K562 (cell line): ENCODE results near the gene EHBP1L1. TPM values are rescaled to one million over a fixed set of nuclear protein-coding genes. Genes with fewer than 3 reads are reported as not detected.

Source experiments
- CC2D1A ChIP-seq: fragments of 450-650 bp; IDR thresholded peaks from 2 replicates; pipeline ENCODE4 v1.6.1; 2017; ENCODE audit warnings: mild to moderate bottlenecking
- CREB1 ChIP-seq, 2 experiments: sonication (generic) in 1 of 2; formaldehyde crosslinking in 1 of 2; IDR thresholded peaks; 2 replicates each; pipeline versions ENCODE4 v1.6.1 to v1.8.0; 2012 to 2022; ENCODE audit warnings: inconsistent platforms in 1 of 2, mild to moderate bottlenecking in 1 of 2, missing genetic modification reagents in 1 of 2, moderate library complexity in 1 of 2
- CREBBP ChIP-seq: IDR thresholded peaks from one replicate; pipeline ENCODE4 v1.6.1; 2012; ENCODE audit warnings: low read depth, mild to moderate bottlenecking, control low read depth, inconsistent platforms, low read length
- FOXA3 ChIP-seq, 2 experiments: fragments of 450-650 bp in 1 of 2; sonication (generic) in 1 of 2; formaldehyde crosslinking; IDR thresholded peaks in 1 of 2; conservative IDR thresholded peaks in 1 of 2; 2 replicates each; pipeline versions ENCODE4 v1.4.0 to v1.8.0; 2020 to 2022; ENCODE audit warnings: mild to moderate bottlenecking in 2 of 2, missing genetic modification reagents in 1 of 2
- FOXK2 ChIP-seq, 2 experiments: fragments of 450-650 bp; IDR thresholded peaks in 1 of 2; conservative IDR thresholded peaks in 1 of 2; 2 replicates each; pipeline ENCODE4 v1.6.1; 2016; ENCODE audit warnings: low read depth in 2 of 2, mild to moderate bottlenecking in 1 of 2
- GABPB1 ChIP-seq: sonication (generic); formaldehyde crosslinking; IDR thresholded peaks from 2 replicates; pipeline ENCODE4 v1.8.0; 2022; ENCODE audit warnings: mild to moderate bottlenecking, missing genetic modification reagents
- HDAC6 ChIP-seq: IDR thresholded peaks from 2 replicates; pipeline ENCODE4 v1.6.1; 2012; ENCODE audit warnings: low read depth, mild to moderate bottlenecking, control low read depth, inconsistent platforms, low read length, moderate library complexity
- MCM3 ChIP-seq: fragments of 450-650 bp; IDR thresholded peaks from 2 replicates; pipeline ENCODE4 v1.6.1; 2016
- NR3C1 ChIP-seq: sonication (generic); formaldehyde crosslinking; IDR thresholded peaks from 2 replicates; pipeline ENCODE4 v1.8.1; 2022; ENCODE audit warnings: missing genetic modification reagents
- PURB ChIP-seq: sonication (generic); formaldehyde crosslinking; IDR thresholded peaks from 2 replicates; pipeline ENCODE4 v1.9.0; 2021; ENCODE audit warnings: low read depth, mild to moderate bottlenecking, missing genetic modification reagents
- RAD51 ChIP-seq: fragments of 450-650 bp; IDR thresholded peaks from 2 replicates; pipeline ENCODE4 v1.7.1; 2016; ENCODE audit warnings: low read depth, mild to moderate bottlenecking, borderline replicate concordance
- SAFB ChIP-seq: fragments of 200-400 bp; formaldehyde crosslinking; IDR thresholded peaks from 2 replicates; pipeline ENCODE4 v1.6.1; 2017; ENCODE audit warnings: low read depth, low read length, borderline replicate concordance
- SRSF7 ChIP-seq: fragments of 200-400 bp; formaldehyde crosslinking; optimal IDR thresholded peaks from 2 replicates; pipeline ENCODE3; 2017; ENCODE audit warnings: mild to moderate bottlenecking, low read depth, low read length
- ZNF263 ChIP-seq: sonication (generic); formaldehyde crosslinking; IDR thresholded peaks from 2 replicates; pipeline ENCODE4 v1.8.0; 2022; ENCODE audit warnings: mild to moderate bottlenecking, missing genetic modification reagents, borderline replicate concordance
- ZNF583 ChIP-seq: fragments of 250-450 bp; sonication (Bioruptor Pico); IDR thresholded peaks from 2 replicates; pipeline ENCODE4 v1.4.0; 2020
- polyA plus RNA-seq, 8 experiments: library from polyadenylated mRNA; depleted of rRNA in 4 of 8; stranded (reverse) in 5 of 8; unstranded in 3 of 8; fragments of >200 nt; fragmentation: Nextera tagmentation in 2 of 8; fragmentation: Illumina TruSeq in 1 of 8; extraction: Ambion mirVana in 2 of 8; extraction: Trizol in 1 of 8; gene quantifications; 2 replicates each; pipeline versions ENCODE4 v1.2.1 to v1.2.3, GENCODE V29; 2011 to 2014; ENCODE audit warnings: inconsistent platforms in 1 of 8, missing spikeins in 1 of 8
- total RNA-seq, 7 experiments: library from RNA; depleted of rRNA in 6 of 7; stranded (reverse); fragments of >200 nt in 6 of 7; fragmentation: Illumina TruSeq in 2 of 7; extraction: Trizol in 2 of 7; gene quantifications; 2 replicates each; pipeline versions ENCODE4 v1.2.1 to v1.2.3, GENCODE V29; 2011 to 2021; ENCODE audit warnings: low replicate concordance in 1 of 7
- TF ChIP-seq, protein P1 (sequence below), 2 experiments: fragments of 450-650 bp; formaldehyde crosslinking in 1 of 2; IDR thresholded peaks; 2 replicates each; pipeline versions ENCODE4 v1.4.0 to v1.6.1; 2014 to 2020; ENCODE audit warnings: mild to moderate bottlenecking in 2 of 2, borderline replicate concordance in 1 of 2, low read depth in 1 of 2
- TF ChIP-seq, protein P2 (sequence below): fragments of 450-650 bp; IDR thresholded peaks from 2 replicates; pipeline ENCODE4 v1.6.1; 2016; ENCODE audit warnings: low read depth, mild to moderate bottlenecking, moderate library complexity
- TF ChIP-seq, protein P3 (sequence below): sonication (generic); formaldehyde crosslinking; IDR thresholded peaks from 2 replicates; pipeline ENCODE4 v1.8.1; 2023; ENCODE audit warnings: mild to moderate bottlenecking, missing genetic modification reagents

The EHBP1L1 gene
- total and polyA plus RNA-seq, 9 of the 15 experiments (the other 6 are each of a cell fraction or from before 2014, with no cell fraction given), result 0.03 to 87.1 (median 26.3) TPM

DNA sequence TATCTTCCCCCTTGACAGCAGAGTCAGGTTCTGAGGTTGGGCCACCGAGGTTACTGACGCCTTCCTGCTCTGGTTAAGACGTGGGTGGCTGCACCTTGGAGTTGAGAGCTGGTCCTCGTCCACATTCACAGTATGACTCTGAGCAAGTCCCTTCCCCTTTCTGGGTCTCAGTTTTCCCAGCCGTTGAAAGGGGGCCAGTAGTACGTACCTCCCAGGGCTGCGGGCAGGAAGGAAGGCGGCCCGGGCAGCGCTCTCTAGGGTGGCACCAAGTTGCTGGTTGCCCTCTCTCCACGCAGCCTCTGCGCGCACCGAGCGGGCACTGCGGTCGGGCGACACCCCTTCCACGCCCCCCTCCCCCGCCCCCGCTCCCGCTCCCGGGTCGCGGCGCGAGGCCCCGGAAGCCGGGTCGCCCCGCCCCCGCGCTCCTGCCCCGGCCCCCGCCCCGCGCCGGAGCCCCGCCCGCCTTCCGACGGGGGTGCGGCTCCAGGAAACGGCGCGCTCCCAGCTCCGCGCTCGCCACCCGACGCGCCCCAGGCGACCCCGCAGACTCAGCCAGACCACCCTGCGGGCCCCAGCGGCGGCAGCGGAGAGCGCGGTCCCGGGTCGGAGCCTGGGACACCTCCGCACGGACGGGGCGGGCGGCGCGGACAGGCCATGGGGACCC is at the start of gene EHBP1L1 (continued):
- TF ChIP-seq, protein P1, sequence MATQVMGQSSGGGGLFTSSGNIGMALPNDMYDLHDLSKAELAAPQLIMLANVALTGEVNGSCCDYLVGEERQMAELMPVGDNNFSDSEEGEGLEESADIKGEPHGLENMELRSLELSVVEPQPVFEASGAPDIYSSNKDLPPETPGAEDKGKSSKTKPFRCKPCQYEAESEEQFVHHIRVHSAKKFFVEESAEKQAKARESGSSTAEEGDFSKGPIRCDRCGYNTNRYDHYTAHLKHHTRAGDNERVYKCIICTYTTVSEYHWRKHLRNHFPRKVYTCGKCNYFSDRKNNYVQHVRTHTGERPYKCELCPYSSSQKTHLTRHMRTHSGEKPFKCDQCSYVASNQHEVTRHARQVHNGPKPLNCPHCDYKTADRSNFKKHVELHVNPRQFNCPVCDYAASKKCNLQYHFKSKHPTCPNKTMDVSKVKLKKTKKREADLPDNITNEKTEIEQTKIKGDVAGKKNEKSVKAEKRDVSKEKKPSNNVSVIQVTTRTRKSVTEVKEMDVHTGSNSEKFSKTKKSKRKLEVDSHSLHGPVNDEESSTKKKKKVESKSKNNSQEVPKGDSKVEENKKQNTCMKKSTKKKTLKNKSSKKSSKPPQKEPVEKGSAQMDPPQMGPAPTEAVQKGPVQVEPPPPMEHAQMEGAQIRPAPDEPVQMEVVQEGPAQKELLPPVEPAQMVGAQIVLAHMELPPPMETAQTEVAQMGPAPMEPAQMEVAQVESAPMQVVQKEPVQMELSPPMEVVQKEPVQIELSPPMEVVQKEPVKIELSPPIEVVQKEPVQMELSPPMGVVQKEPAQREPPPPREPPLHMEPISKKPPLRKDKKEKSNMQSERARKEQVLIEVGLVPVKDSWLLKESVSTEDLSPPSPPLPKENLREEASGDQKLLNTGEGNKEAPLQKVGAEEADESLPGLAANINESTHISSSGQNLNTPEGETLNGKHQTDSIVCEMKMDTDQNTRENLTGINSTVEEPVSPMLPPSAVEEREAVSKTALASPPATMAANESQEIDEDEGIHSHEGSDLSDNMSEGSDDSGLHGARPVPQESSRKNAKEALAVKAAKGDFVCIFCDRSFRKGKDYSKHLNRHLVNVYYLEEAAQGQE (IDR thresholded peaks at IDR 0.05; ENCODE audit: borderline replicate concordance), result no peak
- TF ChIP-seq, protein P1 (CRISPR knock-in tag; IDR thresholded peaks at IDR 0.05; ENCODE audit: low read depth), result 0 out of 2 replicates have a peak, but pooled peaks have one; percentile 26
- TF ChIP-seq GABPB1 (CRISPR knock-in tag) (no peak), RAD51 (no peak), SAFB (no peak), CREB1 (IDR thresholded peaks at IDR 0.05) (no peak), CREB1 (CRISPR knock-in tag; IDR thresholded peaks at IDR 0.05) (0 out of 2 replicates have a peak, but pooled peaks have one; percentile 5), ZNF263 (CRISPR knock-in tag) (no peak), NR3C1 (CRISPR knock-in tag) (no peak), MCM3 (no peak), CC2D1A (no peak), HDAC6 (no peak), FOXK2 (conservative IDR thresholded peaks at IDR 0.05 in 1 of 2, IDR thresholded peaks at IDR 0.05 in 1 of 2; ENCODE audit: low read depth in 2 of 2) (no peak), SRSF7 (no peak), ZNF583 (no peak), CREBBP (no peak), PURB (no peak), FOXA3 (CRISPR knock-in tag; conservative IDR thresholded peaks at IDR 0.05 in 1 of 2, IDR thresholded peaks at IDR 0.05 in 1 of 2) (no peak)
- TF ChIP-seq, protein P2, sequence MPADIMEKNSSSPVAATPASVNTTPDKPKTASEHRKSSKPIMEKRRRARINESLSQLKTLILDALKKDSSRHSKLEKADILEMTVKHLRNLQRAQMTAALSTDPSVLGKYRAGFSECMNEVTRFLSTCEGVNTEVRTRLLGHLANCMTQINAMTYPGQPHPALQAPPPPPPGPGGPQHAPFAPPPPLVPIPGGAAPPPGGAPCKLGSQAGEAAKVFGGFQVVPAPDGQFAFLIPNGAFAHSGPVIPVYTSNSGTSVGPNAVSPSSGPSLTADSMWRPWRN, result no peak
- TF ChIP-seq, protein P3, sequence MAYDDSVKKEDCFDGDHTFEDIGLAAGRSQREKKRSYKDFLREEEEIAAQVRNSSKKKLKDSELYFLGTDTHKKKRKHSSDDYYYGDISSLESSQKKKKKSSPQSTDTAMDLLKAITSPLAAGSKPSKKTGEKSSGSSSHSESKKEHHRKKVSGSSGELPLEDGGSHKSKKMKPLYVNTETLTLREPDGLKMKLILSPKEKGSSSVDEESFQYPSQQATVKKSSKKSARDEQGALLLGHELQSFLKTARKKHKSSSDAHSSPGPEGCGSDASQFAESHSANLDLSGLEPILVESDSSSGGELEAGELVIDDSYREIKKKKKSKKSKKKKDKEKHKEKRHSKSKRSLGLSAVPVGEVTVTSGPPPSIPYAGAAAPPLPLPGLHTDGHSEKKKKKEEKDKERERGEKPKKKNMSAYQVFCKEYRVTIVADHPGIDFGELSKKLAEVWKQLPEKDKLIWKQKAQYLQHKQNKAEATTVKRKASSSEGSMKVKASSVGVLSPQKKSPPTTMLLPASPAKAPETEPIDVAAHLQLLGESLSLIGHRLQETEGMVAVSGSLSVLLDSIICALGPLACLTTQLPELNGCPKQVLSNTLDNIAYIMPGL (CRISPR knock-in tag), result 0 out of 2 replicates have a peak, but pooled peaks have one; percentile 43
